Measurements from ENCODE around the gene MAL. TPM values are rescaled to one million over a fixed set of nuclear protein-coding genes. Genes with fewer than 3 reads are reported as not detected.

MAL gene
- total and polyA plus RNA-seq, 2 experiments from 2014 or later: not detected

DNA sequence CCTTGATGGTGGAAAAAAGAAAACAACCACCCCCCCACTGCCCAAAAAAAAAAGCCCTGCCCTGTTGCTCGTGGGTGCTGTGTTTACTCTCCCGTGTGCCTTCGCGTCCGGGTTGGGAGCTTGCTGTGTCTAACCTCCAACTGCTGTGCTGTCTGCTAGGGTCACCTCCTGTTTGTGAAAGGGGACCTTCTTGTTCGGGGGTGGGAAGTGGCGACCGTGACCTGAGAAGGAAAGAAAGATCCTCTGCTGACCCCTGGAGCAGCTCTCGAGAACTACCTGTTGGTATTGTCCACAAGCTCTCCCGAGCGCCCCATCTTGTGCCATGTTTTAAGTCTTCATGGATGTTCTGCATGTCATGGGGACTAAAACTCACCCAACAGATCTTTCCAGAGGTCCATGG lies 28.0 kb downstream of the MAL start:
- Histone ChIP-seq H3K4me3 (no peak overlapping the region), H3K9me3 (ENCODE audit: low read depth) (no peaks in the 10 kb centered on the region), H3K4me1 (ENCODE audit: low read depth) (no peaks in the 10 kb centered on the region), H3K27ac (no peak overlapping the region), H3K36me3 (no peaks in the 10 kb centered on the region), H3K27me3 (peaks cover 17% of the 10 kb centered on the region)
- TF ChIP-seq, protein P1, sequence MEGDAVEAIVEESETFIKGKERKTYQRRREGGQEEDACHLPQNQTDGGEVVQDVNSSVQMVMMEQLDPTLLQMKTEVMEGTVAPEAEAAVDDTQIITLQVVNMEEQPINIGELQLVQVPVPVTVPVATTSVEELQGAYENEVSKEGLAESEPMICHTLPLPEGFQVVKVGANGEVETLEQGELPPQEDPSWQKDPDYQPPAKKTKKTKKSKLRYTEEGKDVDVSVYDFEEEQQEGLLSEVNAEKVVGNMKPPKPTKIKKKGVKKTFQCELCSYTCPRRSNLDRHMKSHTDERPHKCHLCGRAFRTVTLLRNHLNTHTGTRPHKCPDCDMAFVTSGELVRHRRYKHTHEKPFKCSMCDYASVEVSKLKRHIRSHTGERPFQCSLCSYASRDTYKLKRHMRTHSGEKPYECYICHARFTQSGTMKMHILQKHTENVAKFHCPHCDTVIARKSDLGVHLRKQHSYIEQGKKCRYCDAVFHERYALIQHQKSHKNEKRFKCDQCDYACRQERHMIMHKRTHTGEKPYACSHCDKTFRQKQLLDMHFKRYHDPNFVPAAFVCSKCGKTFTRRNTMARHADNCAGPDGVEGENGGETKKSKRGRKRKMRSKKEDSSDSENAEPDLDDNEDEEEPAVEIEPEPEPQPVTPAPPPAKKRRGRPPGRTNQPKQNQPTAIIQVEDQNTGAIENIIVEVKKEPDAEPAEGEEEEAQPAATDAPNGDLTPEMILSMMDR (IDR thresholded peaks at IDR 0.05; ENCODE audit: low read depth, low read length): no peak
- DNase-seq (ENCODE audit: low read depth in 1 of 2, low spot score in 1 of 2): no peak

DNA sequence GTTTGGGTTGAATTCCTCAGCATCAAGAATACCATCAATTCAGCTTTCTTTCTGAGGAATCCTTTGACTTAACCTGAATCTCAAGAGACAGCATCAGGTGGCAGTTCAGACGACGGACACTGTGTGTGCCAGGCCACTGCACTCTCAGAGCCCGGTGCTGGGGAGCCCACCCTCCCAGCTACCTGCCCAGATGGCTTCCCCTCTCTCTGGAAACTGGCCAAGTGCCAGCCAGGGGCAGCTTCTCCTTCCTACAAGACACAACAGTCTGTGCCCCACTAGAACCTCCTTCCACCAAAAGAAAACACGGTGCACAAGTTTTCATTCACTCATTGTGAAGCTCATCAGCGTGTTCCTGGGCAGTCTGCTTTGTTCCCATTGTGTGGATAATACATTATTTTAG lies 28.5 kb downstream of the MAL start:
- TF ChIP-seq, protein P1 (IDR thresholded peaks at IDR 0.05; ENCODE audit: low read depth, low read length): no peak
- Histone ChIP-seq H3K36me3 (no peaks in the 10 kb centered on the region), H3K27me3 (peaks cover 17% of the 10 kb centered on the region), H3K4me1 (ENCODE audit: low read depth) (no peaks in the 10 kb centered on the region), H3K9me3 (ENCODE audit: low read depth) (no peaks in the 10 kb centered on the region), H3K4me3 (no peak overlapping the region), H3K27ac (no peak overlapping the region)
- DNase-seq (ENCODE audit: low read depth in 1 of 2, low spot score in 1 of 2): no peak

DNA sequence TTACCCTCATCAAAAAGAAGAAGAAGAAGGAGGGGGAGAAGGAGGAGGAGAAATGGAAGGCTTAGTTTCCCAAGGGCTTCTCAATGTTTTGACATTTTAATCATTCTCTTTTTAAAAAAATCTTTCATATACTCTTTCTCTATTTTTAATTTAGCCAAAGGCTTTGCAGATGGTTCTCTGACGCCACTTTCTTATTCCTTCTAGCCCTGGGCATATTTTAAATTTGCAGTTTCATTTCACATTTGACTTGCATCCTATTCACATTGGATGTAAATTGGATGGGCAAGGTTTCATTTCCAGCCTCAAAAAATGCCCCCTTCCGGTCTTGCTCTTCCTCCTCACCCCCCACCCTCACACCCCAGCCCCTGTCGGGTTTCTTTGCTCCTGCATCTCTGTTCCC lies 29.8 kb downstream of the MAL start:
- Histone ChIP-seq H3K27me3 (peaks cover 17% of the 10 kb centered on the region), H3K9me3 (ENCODE audit: low read depth) (no peaks in the 10 kb centered on the region), H3K36me3 (no peaks in the 10 kb centered on the region), H3K27ac (no peak overlapping the region), H3K4me1 (ENCODE audit: low read depth) (no peaks in the 10 kb centered on the region), H3K4me3 (no peak overlapping the region)
- TF ChIP-seq, protein P1 (IDR thresholded peaks at IDR 0.05; ENCODE audit: low read depth, low read length): no peak
- DNase-seq (ENCODE audit: low read depth in 1 of 2, low spot score in 1 of 2): no peak

DNA sequence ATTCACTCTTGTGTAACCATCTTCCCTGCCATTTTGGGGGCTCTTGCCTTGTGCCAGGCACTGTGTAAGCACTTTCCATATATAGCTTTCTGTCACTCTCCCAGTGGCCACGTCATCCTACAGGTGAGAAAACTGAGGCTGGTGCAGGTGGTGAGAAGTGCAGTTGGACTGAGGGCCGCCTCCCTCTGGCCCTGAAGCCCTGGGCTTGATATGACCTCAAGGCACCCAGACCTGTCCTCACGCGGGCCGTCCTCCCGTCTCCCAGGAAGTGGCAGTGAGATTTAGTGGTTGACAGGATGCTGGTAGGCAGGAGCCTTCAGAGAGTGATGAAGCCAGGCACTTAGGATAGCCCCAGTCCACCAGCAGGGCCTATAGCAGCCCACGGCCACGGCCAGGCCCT lies 30.5 kb downstream of the MAL start:
- Histone ChIP-seq H3K4me3 (no peak overlapping the region), H3K4me1 (ENCODE audit: low read depth) (no peaks in the 10 kb centered on the region), H3K27me3 (peaks cover 13% of the 10 kb centered on the region), H3K27ac (no peak overlapping the region), H3K36me3 (no peaks in the 10 kb centered on the region), H3K9me3 (ENCODE audit: low read depth) (no peaks in the 10 kb centered on the region)
- TF ChIP-seq, protein P1 (IDR thresholded peaks at IDR 0.05; ENCODE audit: low read depth, low read length): no peak
- DNase-seq (ENCODE audit: low read depth in 1 of 2, low spot score in 1 of 2): no peak

DNA sequence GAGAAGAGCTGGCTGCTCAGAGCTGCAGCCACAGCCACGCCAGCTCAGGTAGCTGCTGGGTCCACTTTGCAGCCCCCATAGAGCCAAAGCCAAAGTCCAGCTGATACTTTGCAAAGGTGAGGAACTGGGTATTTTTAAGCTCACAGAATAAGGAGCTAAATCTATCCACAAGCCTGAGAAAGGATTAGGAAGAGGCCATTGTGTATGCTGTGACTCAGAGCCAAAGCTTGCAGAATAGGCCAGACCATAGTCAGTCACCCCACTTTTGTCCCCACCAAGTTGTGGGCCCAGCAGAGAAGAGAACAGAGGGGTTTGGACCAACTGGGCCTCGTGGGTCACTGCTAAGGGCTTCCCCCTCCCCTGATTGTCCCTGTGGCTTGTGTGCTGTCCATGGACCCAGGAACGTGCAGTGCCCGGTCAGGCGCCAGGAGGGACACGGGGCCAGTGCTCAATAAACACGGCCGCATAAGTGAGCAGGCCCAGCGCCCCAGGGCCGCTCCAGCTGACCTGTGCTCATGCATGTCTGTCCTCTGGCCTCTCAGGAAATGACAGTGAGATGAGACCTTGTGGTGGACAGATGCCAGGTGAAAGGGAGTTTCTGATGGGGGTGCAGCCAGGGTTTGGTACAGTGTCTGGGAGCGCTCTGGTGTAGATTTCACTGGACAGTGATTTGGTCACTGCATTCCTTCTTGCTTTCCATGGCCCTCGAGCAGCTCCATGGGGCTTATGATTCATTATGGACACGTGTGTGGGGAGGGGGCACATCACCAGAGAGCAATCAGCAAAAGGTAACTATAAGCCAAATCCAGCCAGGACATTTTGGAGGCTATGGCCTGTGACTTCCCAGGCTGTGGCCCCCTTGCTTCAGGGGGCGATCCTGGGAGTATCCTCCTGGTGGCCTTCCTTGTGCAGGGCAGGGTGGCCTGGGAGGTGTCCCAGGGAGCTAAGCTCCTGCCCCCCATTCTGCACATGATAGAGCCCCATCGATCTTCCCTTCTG lies 31.3 kb downstream of the MAL start:
- peaks cover 11% of the 10 kb centered on the region for H3K27me3 ChIP-seq
- no peaks in the 10 kb centered on the region for H3K9me3 ChIP-seq (ENCODE audit: low read depth)
- H3K27ac ChIP-seq: no peak overlapping the region

More for the DNA sequence above, 31.3 kb downstream of the MAL start:
- Histone ChIP-seq H3K4me1 (ENCODE audit: low read depth) (no peaks in the 10 kb centered on the region), H3K4me3 (no peak overlapping the region), H3K36me3 (no peaks in the 10 kb centered on the region)
- no peak for DNase-seq (ENCODE audit: low read depth in 1 of 2, low spot score in 1 of 2)
- TF ChIP-seq, protein P1 (IDR thresholded peaks at IDR 0.05; ENCODE audit: low read depth, low read length): no peak
